NCI-H526 treated with DMSO at 0.1 percent for 48 hours (cell line): Measurements from ENCODE around the gene RGS6.

ENCODE experiments used
- DNase-seq: peaks from one replicate; lab custom pipeline; 2025; lab: John Stamatoyannopoulos, UW

The RGS6 gene

DNA sequence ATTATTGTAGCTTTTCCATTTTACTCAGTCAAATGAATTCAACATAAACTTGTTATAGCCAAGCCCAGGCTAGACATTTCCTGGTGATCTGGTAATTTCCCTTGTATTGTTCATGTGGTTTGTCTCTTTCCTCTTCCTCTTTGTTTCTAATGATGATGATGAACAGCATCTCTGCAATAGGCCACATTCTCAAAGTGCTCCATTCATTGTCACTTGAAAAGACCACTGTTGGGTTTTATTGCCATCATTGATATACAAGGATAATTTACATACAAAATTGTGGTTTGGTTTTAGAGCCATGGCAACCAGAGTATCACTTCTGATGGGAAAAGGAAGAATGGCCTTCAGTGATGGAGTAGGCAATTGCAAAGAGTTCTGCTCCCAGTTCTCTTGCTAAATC is 379.3 kb downstream of the RGS6 start:
- no peak for DNase-seq

DNA sequence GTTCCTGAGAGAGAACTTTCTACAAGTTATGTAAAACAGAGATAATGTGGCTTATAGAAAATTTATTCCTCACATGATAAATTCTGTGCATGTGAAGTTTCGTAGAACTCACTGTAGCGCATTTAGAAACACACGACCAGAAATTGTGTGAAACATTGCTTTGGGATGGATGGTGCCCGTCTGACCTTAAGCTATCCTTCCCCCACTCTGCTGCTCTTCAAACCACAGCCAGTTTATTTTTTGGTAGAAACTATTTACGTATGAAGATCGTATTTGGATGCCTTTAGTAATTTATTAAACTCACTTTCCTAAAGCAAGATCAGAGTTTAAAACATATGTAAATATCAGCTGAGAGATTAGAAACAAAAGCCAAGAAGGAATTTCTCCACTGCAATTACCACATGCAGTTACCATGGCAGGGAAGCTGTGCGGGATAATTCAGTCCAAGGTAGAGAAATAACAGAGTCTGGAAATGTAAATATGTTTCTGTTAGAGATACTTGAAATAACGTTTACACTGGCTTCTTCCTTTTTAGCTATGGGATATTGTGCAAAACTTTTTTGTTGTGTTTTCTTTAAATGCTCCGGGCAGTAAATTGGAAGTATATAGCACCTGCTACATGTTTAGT is 382.7 kb downstream of the RGS6 start:
- DNase-seq = no peak

DNA sequence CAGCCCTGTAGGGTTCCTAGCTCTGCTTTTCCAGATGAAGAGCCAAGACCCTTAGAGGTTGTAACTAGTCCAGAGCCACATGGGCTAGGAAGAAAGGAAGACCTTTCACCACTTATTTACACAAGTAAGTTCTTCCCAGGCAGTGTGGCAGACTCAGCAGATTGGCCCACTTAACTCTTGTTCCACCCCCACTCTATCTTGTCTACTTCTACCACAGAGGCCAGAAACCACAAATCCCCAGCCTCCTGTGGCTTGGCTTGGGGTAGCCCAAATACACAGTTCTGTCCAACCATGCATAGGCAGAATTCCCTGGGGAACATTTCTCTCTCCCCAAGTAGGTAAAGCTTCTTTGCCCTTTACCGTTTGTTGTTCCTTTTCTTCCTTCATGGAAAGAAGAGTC is 383.5 kb downstream of the RGS6 start:
- no peak for DNase-seq

DNA sequence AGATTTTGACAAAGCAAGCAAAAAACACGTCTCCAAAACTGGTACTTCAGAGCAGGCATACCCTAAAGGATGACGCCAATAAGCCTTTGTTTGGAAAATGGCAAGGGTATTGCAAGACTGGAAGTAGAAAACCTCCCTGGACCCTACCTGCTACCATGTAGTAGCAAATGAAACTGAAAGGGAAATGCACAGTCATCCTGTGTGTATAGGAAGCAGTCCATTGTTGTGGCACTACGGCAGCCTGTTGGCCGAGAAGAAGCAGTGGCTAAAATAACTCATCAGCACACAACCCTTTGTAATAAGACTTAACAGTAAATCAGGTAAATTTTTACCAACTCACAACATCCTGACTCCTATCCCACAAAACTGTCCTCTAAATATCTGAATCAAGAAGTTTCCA is 386.4 kb downstream of the RGS6 start:
- no peak for DNase-seq

DNA sequence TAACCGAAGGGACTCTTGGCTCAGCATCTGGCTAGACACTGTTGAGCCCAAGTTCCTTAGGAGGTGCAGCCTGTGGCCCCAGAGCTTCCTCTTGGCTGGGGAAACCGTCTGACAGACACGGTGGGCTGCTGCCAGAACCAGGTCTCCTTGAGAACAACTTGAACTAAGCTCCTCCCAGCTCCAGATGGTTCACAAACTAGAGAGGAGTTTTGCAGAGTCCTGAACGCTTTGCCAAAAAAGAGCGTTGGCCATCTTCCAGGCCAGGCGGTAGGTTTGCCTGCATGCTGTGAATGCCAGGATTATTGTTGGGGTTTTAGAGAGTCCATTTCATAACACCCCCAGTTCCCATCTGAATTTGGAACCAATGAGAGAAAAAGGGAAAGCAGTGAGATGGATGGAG is 399.8 kb downstream of the RGS6 start:
- DNase-seq = no peak

DNA sequence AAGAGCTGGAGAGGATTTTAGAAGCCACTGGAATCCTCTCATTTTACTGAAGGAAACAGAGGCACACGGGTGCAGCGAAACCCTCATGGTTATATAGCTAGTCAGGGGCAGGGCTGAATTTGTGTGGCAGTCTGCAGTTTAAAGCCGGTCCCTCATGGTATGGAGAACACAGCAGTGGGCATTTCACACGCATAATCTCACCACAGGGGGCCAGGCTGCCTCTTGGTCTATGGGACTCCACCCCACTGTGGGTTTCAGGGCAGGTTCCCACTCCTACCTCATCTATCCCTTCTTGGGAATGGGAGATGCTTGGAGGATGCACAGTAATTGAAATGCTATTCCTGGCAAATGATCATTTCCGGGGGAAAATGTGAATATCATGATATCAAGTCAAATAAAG is 400.6 kb downstream of the RGS6 start:
- no peak for DNase-seq

DNA sequence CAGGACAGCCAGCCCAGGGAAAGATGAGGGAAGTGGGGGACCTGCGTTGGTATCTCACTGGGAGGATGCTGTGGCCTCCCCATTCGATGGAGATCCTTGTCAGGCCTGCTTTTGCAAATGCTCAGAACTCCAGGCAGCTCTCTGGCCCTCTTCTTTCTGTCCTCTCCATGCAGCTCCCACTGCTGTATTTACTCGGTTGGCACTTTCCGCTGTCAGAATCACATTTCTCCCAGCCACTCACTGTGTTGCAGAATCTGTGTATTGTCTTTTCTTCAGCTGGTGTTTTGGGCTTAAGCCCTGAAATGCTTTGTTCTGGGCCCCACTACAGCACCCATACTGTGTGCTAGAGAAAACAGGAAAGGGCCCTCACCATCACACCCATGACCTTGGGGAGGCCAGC is 401.1 kb downstream of the RGS6 start:
- DNase-seq = no peak

DNA sequence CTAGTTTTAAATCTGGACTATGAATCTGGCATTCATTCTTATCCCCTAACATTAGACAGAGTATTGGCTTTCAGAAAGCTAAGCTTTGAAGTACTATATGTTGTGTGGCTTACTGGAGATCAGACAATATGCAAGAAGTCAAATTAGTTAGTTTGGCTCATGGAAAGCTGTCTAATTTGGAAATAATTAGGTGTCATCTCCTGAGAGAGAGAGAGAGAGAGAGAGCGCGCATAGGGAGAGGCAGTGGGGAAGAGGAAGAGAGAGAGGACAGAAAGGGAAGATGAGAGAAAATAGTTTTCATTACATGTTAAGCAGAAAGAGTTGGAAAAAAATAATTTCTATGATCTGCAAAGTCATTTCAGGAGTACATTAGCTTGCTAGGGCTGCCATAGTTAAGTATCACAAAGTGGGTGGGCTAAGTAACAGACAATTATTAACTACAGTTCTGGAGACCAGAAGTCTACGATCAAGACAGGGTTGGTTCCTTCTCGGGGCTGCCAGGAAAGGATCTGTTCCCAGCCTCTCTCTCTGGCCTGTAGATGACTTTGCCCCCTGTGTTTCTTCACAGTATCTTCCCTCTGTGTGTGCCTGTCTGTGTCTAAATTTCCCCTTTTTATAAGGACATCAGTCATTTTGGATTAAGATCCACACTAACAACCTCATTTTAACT is 404.2 kb downstream of the RGS6 start:
- DNase-seq = no peak

DNA sequence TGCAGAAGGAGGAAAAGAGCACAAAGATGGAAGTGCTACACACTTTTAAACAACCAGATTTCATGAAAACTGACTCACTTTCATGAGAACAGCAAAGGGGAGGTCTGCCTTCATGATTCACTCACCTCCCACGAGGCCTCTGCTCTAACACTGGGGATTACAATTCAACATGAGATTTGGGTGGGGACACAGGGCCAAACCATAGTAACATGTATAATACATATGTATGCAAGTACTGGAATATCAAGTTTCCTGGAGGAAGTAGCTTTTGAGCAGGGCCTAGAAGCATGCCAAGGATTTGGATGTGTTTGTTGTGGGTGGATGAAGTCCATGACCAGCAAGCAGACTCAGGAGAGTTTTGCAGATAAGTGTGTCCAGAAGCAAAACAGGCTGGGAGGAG is 409.0 kb downstream of the RGS6 start:
- no peak for DNase-seq

DNA sequence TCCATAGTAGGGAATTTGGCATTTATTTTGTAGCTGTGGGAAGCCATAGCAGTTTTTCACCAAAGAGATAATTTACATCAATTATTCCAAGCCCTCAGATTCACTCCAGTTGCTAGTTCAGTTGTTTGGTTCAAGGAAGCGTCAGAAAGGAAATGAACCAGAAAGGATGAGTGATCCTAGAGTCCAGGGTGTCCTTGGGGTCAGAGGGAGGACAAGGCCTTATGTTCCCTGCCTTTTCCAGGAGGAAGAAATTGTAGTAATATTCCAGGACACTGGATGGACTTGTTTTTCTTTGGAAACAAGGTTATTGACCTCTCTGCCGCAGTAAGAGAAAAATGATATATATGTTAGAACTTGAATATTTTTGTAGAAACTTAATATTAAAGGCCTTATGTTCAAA is 409.5 kb downstream of the RGS6 start:
- no peak for DNase-seq

DNA sequence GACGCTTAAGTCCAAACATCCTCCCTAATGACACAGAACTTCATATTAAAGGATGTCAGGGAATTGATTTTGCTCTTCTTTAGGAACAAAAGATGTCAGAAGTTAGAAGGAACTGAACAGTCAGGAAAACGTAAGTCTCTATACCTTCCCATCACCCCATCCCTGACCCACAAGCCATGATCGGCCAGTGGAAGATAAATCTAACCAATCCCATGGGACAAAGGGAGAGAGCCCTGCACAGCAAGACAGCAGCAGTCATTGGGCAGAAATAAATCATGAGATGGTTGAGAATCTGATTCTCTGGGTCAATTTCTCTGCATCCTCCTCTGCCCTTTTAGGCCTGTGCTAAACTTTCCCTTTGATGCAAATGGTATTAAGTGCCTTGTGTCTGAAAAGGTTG is 414.9 kb downstream of the RGS6 start:
- no peak for DNase-seq

DNA sequence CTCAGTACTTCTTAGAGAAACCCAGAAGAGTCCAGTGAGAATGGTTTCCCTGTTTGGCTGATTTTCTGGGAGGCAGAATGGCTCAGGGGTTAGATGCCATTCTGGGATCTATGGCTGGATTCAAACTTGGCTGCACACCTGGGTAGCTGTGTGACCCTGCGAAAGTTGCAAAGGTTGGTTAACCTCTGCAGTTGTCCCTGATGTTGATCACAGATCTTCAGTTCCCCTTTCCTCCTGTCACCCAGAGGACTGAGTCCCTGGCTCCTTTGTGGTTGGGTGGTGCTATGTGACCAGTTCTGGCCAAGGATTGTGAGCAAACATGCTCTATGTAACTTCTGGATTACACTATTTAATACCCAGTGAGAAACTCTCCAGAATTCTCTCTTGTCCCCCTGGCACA is 418.0 kb downstream of the RGS6 start:
- DNase-seq = no peak

DNA sequence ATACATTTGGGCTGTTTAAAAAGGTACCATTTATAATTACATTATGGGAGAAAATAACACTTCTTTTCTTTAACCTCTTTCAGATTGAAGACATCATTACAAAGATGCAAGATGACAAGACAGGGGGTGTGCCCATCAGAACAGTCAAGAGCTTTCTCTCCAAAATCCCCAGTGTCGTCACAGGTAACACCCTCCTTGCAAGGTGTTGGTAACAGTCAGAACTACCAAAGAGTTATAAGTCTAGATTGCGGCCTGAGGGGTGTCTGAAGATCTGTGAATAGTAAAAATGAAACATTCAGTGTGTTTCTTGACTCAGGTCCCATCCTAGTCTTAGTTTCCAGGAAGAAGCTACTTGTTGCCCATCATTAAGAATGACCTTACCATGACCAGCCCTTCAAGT is 419.8 kb downstream of the RGS6 start:
- DNase-seq = no peak

DNA sequence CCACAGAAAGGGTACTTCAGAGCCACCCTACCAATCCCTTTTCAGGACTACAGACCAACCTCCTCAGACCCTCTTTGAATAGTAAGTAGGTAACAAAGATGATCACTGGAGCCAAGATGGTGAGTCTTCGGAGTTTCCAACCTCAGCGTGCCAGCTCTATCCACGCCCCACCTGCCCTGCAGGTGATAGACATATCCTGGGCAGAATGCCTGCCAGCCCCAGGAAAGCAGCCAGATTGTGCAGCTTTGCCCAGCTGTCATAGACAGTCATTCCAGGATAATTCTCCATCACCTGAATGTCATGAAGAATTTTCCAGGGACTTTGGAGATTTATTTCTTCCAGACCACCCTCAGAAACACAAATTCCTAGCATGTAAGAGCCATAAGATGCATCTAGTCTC is 434.4 kb downstream of the RGS6 start:
- DNase-seq = no peak

DNA sequence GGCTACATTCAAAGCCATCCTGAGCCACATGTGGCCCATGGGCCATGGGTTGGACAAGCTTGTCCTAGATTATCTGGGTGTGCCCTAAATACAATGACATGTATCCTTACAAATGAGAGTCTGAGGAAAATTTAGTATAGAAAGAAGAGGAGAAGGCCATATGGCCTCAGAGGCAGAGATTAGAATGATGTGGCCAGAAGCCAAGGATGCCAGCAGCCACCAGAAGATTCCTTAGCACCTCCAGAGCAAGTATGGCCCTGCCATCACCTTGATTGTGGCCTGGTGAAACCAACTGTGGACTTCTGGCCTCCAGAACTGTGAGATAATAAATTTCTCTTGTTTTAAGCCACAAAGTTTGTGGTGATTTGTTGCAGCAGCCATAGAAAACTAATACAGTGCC is 436.9 kb downstream of the RGS6 start:
- DNase-seq = no peak

DNA sequence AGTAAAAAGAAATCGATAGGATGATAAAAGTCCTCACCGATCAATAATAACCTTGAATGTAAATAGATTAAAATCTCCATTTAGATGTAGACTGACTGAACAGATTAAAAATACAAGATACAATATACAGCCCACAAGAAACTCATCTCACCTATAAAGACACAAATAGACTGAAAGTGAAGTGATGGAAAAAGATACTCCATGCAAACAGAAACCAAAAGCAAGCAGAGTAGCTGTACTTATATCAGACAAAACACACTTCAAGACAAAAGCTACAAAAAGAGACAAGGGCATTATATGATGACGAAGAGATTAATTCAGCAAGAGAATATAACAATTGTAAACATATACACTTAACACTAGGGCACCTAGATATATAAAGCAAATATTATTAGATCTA is 444.8 kb downstream of the RGS6 start:
- DNase-seq = no peak

DNA sequence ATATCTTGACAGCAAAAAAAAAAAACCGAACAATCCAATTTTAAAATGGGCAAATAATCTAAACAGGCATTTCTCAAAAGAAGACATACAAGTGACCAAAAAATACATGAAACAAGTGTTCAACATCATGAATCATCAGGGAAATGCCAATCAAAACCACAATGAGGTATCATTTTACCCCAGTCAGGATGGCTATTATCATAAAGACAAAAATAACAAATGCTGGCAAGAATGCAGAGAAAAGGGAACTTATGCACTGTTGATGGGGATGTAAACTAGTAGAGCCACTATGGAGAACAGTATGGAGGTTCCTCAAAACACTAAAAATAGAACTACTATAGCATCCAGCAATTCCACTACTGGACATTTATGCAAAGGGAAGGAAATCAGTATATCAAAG is 448.2 kb downstream of the RGS6 start:
- DNase-seq = no peak

DNA sequence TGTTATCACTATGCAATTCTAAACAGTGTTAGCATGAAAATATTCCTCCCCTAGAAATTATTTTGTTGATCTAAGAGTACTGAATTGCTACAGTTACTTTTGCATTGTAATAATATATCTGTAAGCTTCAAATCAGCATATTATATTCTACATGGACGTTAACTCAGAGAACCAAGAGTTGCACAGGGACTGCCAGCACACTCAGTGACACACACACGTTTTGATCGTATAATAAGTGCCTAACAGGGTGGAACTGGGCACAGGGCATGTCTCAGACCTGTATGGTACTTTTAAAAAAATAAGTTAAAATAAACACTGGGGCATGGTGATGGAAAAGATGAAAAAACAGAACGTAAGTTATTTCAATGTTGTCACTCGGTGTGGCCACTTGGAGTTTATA is 451.6 kb downstream of the RGS6 start:
- peak; percentile 51 for DNase-seq

DNA sequence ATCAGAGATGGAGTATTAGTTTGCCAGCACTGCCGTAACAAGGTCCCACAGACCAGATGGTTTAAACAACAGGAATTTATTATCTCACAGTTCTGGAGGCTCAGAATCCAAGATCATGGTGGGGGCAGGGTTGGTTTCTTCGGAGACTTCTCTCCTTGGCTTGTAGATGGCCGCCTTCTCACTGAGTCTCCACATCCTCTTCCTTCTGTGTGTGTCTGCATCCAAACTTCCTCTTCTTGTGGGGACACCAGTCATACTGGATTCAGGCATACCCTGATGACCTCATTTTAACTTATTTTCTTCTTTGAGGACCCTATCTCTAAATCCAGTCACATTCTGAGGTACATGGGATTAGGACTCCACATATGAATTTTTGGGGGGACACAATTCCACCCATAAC is 455.5 kb downstream of the RGS6 start:
- DNase-seq = no peak

DNA sequence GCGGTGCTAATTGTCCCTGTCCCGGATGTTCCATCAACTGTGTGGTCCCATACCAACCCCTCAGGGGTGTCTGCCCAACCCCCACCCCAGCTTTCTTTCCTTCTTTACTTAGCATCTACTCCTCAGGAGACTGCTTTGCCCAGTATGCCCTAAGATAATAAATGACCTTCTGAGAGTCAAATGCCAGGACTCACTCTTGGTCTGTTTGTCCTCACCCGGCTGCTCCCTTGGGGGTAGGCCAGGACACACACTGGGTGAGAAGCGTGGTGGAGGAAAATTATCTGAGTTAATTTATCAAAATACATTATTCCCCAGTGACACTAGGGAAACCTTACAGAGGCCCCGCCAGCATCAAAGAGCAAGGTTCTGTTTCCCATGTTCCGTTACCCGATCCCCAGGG is 457.0 kb downstream of the RGS6 start:
- DNase-seq = no peak

DNA sequence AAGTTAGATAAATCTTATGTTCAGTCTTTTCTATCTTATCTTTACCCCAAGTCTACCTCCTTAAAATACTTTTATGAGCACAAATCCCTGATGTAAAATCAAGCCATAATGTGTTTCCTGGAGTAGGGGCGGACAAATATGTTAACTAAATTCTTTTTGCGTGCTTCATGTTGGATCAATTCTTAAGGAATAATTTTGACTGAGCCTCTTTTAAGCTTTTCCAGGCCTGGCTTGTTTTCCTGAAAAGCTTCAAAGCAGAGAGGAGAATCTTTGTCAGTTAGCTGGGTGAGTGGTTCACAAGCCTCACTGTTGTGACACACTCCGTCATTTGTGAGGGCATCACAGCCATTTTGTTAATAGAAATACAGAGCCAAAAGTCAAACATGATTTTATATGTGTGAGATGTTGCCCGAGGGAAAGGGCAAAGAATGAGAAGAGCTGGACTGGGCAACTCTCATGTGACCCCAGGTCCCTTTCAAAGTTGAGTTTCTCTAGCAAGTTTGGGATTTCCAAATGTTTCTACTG is 468.9 kb downstream of the RGS6 start:
- no peak for DNase-seq

DNA sequence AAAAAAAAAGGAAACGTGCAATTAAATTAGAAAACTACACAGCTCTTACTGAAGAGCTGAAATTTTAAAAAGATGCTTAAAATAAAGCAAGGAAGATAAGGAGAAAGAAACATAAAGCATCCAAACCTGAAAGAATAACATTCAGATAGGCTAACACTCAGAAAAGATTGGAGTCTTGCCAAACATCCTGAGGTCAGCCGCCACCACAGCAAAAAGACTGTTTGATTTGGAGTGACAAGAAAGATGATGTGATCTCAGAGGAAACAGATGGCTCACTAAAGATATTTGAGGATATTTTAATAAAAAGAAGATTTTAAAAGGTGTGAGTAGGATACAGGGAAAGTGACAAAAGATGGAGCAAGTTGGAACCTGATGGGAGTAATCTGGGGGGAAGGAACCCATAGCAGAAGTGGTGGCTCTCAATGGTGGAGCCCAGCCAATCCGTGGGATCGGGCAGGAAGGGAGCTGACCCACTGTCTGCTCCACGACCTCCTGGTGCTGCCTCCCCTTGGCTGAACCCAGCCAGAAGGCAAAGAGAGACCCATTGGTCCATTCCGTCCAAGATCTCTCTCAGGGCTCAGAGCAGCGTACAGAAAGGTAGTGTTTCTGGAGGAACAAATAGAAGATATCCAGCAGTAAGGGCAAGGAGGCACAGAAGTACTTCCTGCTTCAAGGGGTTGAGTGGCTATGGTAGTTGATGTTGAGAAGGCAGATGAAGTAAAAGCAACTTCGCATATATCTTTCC is 469.6 kb downstream of the RGS6 start:
- no peak for DNase-seq

DNA sequence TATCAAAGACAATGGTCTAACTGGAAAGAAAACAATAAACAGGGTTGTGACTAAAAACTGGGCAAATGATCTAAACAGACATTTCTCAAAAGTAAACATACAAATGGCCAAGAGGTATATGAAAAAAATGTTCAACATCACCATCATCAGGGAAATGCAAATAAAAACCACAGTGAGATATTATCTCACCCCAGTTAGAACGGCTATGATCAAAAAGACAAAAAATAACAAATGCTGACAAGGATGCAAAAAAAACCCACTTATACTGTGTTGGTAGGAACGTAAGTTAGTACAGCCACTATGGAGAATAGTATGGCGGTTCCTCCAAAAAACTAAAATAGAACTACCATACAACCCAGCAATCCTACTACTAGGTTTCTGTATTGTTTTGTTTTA is 470.1 kb downstream of the RGS6 start:
- no peak for DNase-seq
